GM03348 (cell line): ENCODE results near the gene API5.
"Not testable (repeated sequence)": the region's sequence is repeated elsewhere in the genome, so short reads cannot be mapped to it uniquely, and the experiment has no call there.

Experiments used
- DNase-seq: peaks from one replicate; pipeline ENCODE4 v3.0.0; 2012; ENCODE audit warnings: low spot score

The API5 gene

DNA sequence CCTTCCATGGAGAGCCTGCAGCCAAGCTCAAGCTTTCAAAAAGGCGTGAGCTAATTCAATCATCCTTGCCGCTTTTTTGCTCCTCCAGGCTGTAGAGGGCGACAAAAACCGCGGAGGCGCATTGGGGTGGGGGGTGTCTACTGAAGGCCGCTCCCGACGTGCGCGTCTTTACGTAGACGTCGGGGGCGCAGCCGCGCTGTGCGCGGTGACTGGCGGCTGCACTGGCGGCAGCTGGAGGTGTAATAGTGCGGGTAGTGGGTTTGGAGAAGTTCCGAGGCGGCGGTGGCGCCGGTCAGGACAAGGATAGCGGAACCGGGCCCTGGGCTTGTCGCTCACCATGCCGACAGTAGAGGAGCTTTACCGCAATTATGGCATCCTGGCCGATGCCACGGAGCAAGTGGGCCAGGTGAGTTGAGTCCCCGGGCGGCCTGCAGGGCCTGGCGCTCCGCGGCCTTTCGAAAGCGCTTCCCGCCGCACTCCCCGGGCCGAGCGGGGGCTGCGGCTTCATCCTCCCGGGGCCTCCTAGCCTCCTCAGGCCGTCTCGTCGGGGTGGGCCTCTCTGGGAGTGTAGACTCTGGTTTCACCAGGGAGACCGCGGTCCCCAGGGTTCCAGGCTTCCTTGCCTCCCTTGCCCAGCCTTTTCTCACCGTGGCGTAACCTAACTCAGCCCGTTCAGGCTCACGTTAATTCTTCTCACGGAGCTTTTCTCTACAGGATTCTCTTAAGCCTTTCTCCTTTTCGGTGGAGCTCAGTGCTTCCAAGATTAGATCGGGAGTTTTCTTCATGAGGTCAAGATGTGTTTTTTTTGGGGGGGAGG is at the start of gene API5:
Gene API5, plus strand, starts transcription at position 206 of the 817 bp plus-strand sequence. Its CDS starts 132 bp downstream, at position 338.
- DNase-seq = peak; percentile 91

DNA sequence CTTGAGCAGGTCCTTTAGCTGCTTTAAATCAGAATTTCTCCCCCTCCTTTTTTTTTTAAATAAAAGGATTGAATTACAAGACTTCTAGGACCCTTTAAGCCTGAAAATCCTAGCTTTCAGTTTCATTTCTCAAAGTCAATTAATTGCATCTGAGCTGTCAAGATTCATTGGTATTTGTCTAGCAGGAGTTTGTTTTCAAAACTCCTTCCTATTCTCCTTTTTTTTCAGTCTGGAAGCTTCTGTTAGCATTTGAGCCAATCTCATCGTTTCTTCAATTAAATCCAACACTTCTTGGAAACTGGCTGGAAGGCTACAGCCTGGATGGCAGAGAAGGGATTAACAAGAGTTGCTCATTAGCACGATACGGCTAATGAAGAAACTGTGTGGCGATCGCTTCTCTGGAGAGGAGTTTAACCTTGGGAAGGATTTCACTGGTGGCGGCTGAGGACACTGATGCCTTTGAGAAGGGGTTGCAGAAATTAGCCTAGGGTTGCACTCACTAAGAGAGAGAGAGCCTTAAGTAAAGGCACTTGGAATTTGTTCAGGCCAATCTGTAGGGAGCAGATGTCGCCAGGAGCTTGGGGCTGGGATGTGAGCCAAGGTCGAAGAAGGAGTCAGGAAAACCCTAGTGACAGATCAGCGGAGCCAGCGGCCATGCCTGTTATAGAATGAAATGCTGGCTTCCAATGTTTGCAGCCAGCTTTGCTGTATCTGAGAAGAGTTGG is 43.8 kb upstream of the API5 start:
- no peak for DNase-seq

DNA sequence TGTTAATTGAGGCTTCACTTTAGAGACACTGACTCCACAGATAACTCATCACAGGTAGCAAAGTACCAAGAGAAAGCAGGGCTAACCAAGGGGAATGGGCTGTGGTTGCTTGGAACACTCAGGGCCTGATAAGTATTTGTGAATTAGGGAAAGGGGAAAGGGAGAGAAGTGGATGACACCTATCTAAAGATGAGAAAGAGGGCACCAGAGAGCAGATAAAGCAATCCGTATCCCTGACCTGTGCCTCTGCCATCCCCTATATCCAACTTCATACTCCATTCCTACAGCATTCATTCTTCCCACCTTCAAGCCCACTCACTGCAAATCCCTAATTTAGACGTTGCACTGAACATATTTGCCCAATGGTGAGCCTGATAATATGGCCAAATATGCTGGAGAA is 43.0 kb upstream of the API5 start:
- DNase-seq = no peak

DNA sequence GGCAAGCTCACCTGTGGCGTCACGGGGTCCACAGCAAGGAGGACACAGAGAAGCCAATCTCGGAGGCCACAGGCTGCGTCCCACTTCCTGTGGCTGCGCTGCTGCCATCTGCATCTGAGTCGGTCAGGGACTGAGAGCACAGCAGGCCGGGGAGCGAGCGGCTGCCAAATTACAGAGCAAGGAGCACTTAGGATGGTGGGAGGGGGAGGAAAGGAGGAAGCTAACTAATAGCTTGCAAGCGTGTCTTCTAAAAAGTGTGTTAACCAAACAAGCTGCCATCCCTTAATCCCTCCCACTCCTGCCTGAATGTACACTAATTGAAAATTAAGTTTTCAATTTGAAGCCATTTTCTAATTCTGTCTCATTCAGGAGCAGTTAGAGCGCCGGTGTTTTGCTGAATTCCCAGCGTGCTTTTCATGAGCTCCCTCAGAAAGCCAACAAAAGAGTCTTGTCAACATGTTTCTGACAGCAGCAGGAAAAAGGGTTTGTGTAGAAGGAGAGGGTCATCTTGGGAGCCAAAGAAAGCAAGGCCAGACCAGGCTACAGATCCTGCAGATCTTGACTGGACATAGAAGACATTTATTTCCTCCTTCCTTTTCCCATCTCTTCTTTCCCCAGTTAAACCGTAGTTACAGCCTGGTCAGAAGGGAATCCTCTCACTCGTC is 42.4 kb upstream of the API5 start:
- no peak for DNase-seq

DNA sequence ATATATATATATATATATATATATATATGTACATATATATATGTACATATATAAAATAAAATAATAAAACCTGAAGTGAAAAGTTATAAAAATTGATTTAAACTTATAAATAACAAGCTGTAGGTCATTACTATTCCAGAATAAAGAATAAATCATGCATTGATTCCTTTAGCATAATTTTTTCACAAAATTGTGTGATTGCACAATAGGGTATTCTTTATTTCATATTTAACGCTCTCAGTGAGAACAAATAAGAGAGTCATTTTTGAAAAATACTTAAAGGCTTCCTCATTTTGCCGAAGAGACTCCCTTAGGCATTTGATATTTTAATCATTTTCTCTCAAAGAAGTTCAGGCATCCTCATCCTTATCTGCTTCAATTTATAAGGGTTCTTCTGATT is 41.3 kb upstream of the API5 start:
- no peak for DNase-seq

DNA sequence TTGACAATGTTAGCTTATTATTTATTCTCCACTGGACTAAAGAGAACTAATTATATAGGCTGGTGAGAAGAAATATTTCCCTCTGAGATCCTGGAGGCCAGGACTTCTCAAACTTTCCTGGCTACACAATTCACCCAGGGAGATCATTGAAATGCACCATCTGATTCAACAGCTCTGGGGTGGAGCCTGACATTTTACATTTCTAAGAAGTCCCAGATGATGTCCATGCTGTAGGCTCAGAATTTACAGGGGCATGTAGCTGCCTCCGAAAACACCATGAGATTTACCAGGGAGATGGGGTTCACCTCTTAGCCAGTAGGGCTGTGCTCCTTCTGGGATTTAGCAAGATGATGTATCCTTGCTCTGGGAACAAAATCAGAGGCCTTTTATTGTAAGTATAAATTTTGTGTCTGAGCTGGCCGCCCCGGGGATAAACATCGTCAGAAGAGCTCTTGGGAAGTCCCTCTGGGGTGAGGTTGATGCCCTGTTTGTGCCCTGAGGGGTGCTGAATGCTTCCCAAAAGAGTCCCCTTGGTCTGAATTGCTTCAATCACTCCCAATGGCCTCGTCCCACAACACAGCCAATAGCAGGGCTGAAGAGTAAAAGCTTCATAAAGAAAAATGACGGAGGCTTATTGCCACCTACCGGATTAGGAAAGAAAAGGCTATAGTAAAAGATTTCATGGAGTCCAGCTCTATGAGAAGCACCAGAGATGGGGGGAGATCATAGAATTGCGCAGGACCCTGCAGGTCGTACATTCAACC is 33.4 kb upstream of the API5 start:
- no peak for DNase-seq

DNA sequence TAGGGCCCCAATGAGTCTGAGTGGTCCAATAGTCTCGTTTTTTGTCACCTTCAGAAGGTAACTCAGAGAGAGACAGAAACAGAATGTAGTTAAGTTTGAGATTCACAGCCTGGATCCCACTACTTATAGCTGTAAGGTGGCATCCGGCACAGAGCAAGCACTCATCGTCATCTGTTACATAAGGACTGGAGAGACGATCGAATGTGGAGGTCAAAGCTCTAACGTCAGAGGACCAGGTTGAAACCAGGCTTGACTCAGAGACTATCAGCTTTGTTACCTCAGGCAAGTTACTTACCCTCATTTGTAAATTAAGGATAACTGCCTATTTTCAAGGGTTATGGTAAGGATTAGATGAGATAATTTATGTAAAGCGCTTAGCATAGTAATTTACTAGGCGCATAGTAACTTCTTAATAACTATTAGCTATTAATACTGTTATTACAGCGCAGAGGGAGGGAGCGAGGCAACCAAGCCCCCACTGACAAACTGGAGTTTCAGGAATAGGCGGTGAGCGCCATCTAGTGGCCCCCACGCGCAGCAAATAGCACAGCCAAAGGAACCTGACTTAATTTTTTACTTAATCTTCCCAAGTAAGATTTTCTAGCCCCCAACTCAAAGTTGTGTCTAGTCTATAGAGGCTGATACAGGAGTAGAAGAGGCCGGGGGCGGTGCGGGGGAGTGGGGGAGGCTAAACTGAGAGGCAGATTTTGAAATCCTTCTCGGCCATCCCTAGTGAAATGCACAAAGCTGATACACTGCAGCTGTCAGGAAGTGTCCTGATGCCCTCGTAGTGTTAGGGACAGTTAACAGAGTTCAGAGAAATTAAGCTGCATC is 29.0 kb upstream of the API5 start:
- DNase-seq = peak; percentile 65

DNA sequence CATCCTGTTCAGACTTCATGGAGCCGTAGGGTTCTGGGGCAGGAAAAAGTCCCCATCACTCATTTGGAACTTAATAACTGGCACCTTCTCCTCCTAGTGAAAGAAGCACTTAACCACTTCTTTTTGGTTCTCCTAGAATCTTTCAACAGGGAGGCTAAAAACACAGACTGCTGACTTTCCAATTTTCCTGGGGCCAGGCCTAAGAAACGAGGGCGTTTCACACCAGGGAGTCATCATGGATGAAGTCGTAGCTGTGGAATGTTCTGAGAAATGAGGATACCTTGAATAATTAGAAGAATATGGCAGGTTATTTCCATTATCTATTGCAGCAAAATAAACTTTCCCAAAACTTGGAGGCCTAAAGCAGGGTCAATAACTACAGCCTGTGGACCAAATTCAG is 26.0 kb upstream of the API5 start:
- DNase-seq = no peak

DNA sequence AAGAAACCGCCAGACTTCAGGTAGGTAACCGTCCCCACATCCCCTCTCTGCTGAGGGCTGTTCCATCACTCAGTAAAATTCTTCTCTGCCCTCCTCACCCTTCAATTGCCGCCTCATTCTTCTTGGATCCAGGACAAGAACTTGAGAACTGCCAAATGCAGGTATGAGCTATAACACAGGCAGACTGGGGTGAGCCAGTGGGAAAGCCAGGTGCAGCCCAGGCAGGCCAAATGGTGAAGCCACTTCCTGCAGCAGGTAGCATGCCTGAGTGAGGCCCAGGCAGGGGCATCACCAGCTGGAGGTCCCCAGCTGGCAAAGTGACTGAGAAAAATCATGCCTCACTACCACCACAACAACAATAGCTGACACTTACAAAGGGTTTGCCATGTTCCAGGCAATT is 22.4 kb upstream of the API5 start:
- DNase-seq = no peak

DNA sequence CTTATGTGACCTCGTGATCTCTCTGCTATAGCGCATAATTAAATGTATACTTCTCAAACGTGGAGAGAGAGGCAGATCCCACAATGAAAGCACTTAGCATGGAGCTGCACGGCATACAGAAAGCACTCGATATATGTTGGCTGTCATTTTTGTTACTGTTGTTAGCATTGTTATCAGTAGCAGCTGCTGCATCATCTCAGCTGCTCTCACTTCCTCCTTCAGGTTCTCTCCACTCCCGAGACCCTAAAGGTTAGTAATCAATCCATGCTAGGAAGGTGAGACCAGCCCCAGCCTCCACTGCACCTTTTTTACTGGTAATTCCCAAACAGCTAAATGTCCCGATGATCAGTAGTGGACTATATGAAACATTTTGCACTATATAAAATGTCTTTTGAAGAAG is 13.4 kb upstream of the API5 start:
- no peak for DNase-seq

DNA sequence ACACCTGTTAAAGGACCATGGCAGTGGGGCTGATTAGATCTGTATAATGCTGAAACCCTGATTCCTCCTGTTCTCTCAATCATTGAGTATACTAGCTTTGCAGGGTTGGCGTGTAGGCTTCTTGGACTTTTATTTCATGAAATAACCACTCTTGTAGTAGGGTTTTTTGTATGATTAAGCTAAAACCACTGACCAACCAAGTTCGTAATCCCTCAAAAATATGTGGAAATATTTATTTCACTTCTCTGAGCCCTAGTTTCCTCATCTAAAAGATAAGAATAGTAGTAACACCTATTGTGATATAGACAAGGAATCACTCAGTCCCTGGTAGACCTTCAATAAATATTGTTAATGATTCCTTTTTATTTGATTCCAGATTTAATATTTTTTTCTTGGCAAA is 4.2 kb downstream of the API5 start:
- DNase-seq = no peak

DNA sequence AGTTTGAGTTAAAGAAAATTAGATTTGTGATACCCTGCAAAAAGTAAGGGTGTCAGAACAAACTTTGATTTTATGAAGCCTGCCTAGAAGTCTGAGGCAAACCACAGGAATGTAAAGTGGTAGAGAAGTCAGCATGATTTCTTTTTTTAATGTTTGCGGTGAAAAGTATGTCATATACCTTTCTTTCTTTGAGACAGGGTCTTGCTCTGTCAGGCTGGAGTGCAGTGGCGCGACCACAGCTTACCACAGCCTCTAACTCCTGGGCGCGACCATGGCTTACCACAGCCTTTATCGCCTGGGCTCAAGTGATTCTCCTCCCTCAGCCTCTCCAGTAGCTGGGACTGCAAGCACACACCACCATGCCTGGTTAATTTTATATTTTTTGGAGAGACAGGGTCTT is 4.7 kb downstream of the API5 start:
- peak; percentile 5 for DNase-seq

DNA sequence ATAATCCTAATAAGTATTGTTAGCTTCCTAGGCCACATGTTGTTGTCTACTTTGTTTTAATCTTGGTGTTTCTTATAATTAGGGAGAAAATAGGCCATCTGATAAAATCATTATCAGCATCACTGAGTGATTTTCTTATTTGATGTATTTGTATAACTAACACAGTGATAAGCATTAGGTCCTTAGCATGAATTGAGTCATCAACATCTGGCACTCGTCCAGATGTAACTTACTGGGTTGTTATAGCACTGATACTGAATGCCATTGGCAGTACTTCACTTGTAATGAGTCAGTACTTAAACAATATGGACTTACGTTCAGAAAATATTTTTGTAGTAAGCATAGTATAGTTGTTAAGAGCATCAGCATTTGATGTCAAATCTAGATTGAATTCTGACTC is 16.2 kb downstream of the API5 start:
- peak; percentile 14 for DNase-seq

DNA sequence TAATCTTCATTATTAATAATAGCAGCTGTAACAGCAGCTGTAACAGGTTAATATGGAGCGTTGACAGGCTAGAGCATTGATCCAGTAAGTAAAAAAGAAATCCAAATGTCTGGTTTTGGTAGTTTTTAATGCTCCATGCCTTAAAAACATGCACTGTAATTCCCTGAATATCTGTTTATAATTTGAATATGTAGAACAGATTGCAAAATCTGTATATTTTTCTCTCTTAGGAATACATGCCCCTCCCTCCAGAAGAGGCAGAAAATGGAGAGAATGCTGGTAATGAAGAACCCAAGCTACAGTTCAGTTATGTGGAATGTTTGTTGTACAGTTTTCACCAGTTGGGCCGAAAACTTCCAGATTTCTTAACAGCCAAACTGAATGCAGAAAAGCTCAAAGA is 16.7 kb downstream of the API5 start:
- no peak for DNase-seq

DNA sequence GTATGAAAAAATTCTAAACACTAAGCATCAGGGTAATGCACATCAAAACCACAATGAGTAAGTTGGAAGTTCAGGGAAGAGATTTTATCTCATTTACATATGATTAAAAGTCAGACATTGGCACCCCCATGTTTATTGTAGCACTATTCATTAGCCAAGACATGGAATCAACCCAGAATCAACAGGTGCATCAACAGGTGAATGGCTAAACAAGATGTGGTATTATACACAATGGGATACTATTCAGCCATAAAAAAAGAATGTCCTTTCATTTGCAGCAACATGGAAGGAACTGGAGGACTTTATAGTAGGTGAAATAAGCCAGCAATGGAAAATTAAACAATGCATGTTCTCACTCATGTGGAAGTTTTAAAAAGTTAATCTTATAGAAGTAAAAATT is 29.4 kb downstream of the API5 start:
- no peak for DNase-seq

DNA sequence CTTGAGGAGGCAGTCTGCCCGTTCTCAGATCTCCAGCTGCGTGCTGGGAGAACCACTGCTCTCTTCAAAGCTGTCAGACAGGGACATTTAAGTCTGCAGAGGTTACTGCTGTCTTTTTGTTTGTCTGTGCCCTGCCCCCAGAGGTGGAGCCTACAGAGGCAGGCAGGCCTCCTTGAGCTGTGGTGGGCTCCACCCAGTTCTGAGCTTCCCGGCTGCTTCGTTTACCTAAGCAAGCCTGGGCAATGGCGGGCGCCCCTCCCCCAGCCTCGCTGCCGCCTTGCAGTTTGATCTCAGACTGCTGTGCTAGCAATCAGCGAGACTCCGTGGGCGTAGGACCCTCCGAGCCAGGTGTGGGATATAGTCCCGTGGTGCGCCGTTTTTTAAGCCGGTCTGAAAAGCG is 39.6 kb downstream of the API5 start:
- DNase-seq = not testable (repeated sequence)

DNA sequence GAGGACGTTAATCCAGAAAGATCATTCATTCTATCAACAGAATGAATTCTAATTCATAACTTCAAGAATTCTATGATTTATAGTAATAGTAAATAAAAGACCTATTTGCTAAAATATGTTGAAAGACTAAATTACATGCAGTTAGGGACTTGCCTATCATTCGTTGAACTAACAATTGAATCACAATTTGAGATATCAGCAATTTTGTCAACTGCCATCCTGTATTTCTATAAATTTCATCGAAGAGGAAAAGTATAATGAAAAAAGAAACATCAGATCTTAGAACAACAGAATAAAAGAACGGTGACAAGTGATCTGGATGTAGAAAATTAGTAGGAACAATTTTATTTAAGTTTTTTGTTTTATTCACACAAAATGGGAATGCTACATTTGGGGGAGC is 42.5 kb downstream of the API5 start:
- DNase-seq = no peak

DNA sequence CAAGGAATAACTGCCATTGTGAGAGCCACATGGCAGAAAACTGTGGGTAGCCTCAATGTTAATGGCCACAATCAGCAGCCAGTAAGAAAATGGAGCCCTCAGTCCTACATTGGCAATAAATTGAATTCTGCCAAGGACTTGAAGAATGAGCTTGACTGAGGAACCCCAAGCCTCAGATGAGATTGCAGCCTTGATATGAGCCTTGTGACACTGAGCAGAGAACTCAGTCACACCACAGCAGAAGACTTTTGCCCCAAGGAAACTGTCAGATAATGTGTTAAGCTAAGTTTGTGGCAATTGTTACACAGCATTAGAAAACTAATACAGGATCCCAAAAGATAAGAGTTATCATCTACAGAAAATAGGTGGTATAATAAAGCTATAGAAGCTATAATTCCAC is 44.5 kb downstream of the API5 start:
- DNase-seq = no peak

DNA sequence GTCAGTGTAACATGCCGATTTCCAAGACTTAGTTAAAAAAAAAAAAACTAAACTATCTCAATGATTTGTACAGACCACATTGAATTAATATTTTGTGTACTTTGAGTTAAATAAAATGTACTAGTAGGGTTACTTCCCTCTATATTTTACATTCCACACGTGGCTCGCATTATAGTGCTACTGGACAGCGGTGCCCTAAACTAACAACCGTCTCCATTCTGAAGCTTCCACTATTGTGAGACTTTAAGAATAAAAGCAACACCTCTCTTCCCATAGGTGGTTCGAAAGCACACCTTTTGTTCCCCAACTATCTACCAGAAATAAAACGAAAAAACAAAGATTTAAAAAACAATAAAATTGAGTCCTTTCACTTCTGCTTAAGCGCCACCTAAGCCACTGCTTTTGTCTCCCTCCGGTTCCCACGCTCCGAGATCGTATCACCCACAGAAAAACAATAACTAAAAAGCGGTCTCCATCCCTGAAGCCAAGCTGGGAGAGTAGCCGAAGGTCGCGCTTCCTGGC is 46.5 kb downstream of the API5 start:
- no peak for DNase-seq

DNA sequence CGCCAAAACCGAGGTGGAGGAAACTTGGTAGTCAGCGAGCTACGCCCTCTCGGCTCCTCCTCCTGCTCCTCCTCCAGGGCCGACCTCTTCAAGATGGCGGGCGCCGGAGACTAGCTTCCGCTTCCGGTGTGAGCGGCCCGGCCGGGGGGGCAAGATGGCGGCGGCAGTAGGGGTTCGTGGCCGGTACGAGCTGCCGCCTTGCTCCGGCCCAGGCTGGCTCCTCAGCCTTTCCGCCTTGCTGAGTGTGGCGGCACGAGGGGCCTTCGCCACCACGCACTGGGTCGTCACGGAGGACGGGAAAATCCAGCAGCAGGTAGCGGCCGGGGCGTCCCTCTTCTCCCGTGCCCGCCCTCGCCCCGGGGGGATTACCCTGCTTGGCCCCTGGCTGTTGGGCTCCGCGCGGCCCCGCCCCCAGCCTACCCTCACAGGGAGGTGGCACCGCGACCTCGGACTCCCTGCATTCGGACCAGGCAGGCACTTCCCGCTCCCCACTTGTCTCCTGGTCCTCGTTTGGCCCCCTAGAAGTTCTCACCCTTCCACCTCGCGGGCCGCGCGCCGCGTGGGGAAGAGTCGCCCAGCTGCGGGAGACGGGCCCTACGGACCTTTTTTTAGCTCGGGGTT is 47.1 kb downstream of the API5 start, which contains the start of gene TTC17:
Gene TTC17, plus strand, starts transcription at position 120 of the 621 bp plus-strand sequence. Its CDS starts 35 bp downstream, at position 155.
- peak; percentile 97 for DNase-seq

DNA sequence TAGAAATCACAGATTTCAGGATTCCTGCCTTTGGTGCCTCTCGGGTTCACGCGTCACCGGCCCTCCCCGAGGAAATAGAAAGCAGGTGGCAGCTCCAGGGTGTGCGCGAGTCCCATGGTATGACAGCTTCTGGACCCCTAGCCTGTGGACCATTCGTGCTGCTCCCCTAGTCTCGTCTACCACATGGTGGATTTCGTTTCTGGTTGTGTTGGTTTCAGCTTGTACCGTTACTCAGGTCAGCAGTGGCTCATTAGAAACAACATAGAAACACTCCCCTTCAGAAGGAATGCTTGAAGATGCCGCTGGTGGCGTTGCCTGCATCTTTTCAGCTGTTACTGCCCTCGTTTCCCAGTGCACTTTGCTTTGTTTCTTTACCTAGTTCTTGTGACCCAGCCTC is 47.6 kb downstream of the API5 start:
- DNase-seq = peak; percentile 33
